ENCODE results near the gene FAHD2B. TPM values are rescaled to one million over a fixed set of nuclear protein-coding genes. Genes with fewer than 3 reads are reported as not detected.
"Not testable (repeated sequence)": the region's sequence is repeated elsewhere in the genome, so short reads cannot be mapped to it uniquely, and the experiment has no call there.

Gene FAHD2B, protein sequence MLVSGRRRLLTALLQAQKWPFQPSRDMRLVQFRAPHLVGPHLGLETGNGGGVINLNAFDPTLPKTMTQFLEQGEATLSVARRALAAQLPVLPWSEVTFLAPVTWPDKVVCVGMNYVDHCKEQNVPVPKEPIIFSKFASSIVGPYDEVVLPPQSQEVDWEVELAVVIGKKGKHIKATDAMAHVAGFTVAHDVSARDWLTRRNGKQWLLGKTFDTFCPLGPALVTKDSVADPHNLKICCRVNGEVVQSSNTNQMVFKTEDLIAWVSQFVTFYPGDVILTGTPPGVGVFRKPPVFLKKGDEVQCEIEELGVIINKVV
- 15.3 and 16.9 TPM in 2 replicates for total RNA-seq (2014; rRNA removed; shearing (Covaris generic))
- 22.1 and 24.3 TPM in 2 replicates for polyA plus RNA-seq (2015; cell fraction: cytosol; rRNA removed)
- polyA plus RNA-seq (2015; cell fraction: nucleus; rRNA removed): 57.0 and 115 TPM in 2 replicates

DNA sequence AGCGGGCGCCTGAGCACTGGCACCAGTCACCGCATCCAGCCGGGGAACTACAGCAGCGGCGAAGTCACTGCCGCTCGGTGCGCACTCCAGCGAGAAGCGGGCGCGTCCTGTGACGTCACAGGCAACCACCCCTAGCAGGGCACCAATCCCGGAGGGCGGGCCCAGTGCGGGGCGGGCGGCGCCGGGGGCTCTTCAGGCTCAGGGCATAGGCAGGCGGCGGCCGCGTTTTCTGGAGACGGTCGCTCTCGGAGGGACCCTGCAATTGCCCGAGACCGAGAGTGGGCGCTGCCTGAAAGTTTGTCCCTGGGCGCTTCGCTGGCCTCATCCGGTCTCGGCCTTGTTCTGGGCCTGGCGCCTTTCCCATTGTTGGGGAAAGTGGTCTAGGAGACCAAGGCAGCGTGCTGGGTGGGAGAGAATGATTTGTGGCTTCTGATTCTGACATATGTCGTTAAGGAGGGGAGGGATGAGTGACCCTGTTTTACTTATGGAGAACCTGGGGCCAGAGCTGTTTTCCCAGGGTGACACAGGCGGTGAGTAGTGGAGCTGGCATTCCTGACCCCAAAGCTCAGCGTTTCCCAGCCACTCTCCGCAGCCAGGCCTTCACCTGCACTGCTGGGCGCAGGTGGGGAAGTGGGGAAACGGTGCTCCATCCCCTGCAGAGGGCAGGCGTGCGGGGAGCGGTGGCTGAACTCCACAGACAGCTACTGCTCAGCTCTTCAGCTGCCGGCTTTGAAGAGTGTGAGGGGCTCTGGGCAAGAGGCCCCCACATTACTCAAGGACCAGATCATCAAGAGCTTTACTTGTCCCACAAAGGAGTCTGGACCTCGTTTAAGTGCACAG lies at the start of gene FAHD2B:
Gene FAHD2B, minus strand, starts transcription at position 111 of the 840 bp plus-strand sequence. CDS start 3,176 bp downstream, outside the sequence.
- in situ Hi-C loops (cut with HindIII; ENCODE audit: low pct_unique_long_range_greater_than_20kb, low sequenced_read_pairs): not testable (repeated sequence)
- peak; percentile 57 for DNase-seq (ENCODE audit: low read depth, low spot score)

- DNase-seq (ENCODE audit: low read depth, low spot score); in situ Hi-C loops (cut with HindIII; ENCODE audit: low pct_unique_long_range_greater_than_20kb, low sequenced_read_pairs): not testable (repeated sequence)
Measured at GRCh38 chr2:97144016-97144415, 49.3 kb upstream of the FAHD2B start.

- in situ Hi-C loops (cut with HindIII; ENCODE audit: low pct_unique_long_range_greater_than_20kb, low sequenced_read_pairs); DNase-seq (ENCODE audit: low read depth, low spot score): not testable (repeated sequence)
Measured at GRCh38 chr2:97129090-97129489, 34.4 kb upstream of the FAHD2B start.

DNA sequence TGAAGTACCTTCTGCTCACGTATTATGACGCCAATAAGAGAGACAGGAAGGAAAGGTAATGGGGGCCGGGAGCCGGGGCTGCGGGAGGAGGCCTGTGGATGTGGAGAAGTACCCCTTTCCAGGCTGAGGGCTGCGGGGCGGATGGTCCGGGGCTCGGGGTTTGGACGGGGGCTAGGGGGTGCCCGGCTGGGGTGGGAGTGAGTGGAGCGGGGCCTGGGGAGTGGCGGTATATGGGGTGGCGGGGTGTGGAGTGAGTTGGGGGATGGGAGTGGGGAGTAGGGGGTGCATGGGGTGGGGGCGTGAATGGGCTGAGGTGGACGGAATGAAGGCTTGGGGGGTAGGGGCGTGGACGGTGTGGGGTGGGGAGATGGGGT lies 19.2 kb upstream of the FAHD2B start:
- DNase-seq (ENCODE audit: low read depth, low spot score); in situ Hi-C loops (cut with HindIII; ENCODE audit: low pct_unique_long_range_greater_than_20kb, low sequenced_read_pairs): not testable (repeated sequence)

DNA sequence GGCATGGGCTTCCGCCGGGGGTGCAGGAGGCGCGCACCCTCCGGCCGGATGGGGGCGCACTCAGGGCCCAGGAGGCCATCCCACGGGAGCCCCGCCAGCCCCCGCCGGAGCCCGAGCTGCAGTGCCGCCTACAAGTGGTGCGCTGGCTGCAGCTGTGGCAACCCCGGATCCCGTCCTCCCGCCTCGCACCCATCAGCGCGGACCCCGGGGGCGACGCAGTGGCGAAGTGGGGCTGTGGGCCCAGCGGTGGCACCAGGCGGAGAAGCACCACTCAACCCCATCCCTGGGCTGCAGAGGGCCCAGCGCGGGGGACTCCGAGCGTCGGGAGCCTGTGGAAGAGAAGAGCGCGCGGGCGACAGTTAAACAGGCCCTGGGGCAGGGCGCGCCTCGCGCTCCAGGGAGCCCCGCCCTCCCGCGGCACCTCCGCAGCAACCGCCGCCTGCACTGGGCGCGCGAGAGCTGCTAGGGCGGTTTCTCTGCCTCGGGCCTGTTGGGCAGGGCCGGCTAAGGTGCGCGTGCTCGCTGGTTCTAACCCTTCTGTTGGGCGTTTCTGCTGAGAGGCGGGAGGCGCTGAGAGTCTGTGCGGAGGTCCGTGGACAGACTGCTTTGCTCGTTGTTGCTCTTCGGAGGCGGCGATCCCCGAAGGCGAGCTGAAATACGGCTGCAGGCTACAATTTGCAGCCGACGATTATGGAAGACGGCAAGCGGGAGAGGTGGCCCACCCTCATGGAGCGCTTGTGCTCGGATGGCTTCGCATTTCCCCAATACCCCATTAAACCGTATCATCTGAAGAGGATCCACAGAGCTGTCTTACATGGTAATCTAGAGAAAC lies 18.6 kb upstream of the FAHD2B start, which contains the start of gene ANKRD36:
Gene ANKRD36, plus strand, starts transcription at position 104 of the 832 bp plus-strand sequence. Its CDS starts 587 bp downstream, at position 691.
- DNase-seq (ENCODE audit: low read depth, low spot score): peak; percentile 64
- in situ Hi-C loops (cut with HindIII; ENCODE audit: low pct_unique_long_range_greater_than_20kb, low sequenced_read_pairs): not testable (repeated sequence)

GRCh38 chr2:97112320-97113049 lies 17.8 kb upstream of the FAHD2B start:
- peak; percentile 57 for DNase-seq (ENCODE audit: low read depth, low spot score)
- in situ Hi-C loops (cut with HindIII; ENCODE audit: low pct_unique_long_range_greater_than_20kb, low sequenced_read_pairs): not testable (repeated sequence)

- in situ Hi-C loops (cut with HindIII; ENCODE audit: low pct_unique_long_range_greater_than_20kb, low sequenced_read_pairs); DNase-seq (ENCODE audit: low read depth, low spot score): not testable (repeated sequence)
Measured at GRCh38 chr2:97111246-97111645, 16.6 kb upstream of the FAHD2B start.

DNA sequence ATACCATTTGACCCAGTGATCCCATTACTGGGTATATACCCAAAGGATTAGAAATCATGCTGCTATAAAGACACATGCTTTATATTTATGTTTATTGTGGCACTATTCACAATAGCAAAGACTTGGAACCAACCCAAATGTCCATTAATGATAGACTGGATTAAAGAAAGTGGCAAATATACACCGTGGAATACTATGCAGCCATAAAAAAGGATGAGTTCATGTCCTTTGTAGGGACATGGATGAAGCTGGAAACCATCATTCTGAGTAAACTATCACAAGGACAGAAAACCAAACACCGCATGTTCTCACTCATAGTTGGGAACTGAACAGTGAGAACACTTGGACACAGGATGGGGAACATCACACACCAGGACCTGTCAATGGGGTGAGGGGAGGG lies 12.2 kb upstream of the FAHD2B start:
- DNase-seq (ENCODE audit: low read depth, low spot score); in situ Hi-C loops (cut with HindIII; ENCODE audit: low pct_unique_long_range_greater_than_20kb, low sequenced_read_pairs): not testable (repeated sequence)

DNA sequence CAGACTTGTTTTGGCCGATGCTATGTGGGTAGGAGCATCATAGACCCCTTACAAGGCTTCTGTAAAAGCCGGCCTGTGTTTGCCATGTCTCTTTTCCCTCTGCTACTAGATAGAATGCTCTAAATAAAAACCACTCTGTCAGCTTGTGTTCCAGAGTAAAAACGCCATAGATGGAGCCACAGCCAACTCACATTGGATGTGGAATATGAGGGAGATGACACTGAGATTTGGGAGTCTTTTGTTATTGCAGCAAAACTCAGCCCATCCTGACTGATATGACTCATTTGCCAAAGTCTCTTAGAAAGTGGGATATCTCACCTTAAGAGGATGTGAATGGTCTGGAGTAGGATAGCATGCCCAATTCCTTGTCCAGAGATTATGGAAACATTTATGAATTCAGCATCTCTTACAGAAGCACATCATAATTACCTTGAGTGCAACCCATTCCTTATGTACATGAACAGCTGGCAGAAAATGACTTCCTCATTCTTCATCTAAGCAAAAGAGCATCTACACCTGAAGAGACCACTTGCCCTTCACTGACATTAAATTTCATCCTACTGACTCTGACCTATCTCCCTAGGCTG lies 4.2 kb upstream of the FAHD2B start:
- in situ Hi-C loops (cut with HindIII; ENCODE audit: low pct_unique_long_range_greater_than_20kb, low sequenced_read_pairs); DNase-seq (ENCODE audit: low read depth, low spot score): not testable (repeated sequence)

GRCh38 chr2:97095661-97096060 lies 979 bp upstream of the FAHD2B start:
- in situ Hi-C loops (cut with HindIII; ENCODE audit: low pct_unique_long_range_greater_than_20kb, low sequenced_read_pairs): no loop called here
- DNase-seq (ENCODE audit: low read depth, low spot score): no peak

DNA sequence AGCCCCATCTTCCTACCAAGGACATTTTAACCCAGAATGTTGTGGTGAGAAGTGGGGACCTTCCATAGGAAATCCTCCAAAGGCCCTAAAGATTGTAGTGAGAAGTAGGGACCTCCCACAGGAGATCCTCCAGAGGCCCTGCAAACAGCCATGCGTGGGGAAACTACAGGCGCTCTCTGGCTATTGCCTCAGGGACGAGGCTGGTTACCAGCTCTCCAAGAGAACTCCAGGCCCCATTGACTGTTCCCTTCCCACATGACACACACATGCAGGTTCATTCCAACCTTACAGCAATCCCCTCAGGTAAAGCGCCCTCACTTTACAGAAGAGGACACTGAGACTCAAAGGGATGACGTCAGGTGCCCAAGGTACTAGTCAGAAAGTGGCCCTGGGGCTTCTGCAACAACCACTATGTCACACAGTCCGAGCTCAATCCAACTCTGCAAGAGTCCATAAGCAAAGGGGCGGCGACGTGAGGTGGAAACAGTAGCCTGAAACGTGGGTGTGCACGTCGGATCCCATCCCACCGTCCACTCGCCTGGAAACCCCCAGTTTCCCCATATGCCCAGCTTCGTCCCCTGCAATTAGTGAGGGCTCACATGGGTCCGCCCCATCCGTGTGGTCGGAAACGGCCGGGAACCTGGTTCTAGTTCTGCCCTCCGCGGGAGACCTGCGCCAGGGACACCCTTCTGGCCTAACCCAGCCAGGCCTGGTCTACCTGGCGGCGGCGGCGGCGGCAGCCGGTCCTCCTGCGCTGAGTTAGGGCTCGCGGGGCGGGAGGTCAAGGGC lies 505 bp downstream of the FAHD2B start:
- DNase-seq (ENCODE audit: low read depth, low spot score); in situ Hi-C loops (cut with HindIII; ENCODE audit: low pct_unique_long_range_greater_than_20kb, low sequenced_read_pairs): not testable (repeated sequence)

DNA sequence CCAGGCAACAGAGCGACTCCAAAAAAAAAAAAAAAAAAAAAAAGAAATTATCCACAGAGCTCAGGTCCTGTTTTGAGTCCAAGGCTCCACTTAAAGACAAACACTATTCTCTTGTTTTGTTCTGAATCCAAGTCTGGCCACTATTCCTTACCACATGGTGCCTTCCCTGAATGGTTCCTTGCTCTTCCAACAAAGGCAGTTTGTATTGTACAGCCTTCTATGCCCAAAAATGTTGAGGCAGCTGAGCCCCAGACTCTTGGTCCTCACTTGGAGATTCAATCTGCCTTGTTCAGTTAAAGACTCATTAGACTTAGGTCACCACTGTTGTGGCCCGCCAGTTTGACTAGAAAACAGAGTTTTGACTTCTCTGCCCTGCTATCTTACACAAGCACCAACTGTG lies 1.7 kb downstream of the FAHD2B start:
- peak; percentile 74 for DNase-seq (ENCODE audit: low read depth, low spot score)
- in situ Hi-C loops (cut with HindIII; ENCODE audit: low pct_unique_long_range_greater_than_20kb, low sequenced_read_pairs): not testable (repeated sequence)

- in situ Hi-C loops (cut with HindIII; ENCODE audit: low pct_unique_long_range_greater_than_20kb, low sequenced_read_pairs); DNase-seq (ENCODE audit: low read depth, low spot score): not testable (repeated sequence)
Measured at GRCh38 chr2:97088706-97089105, 6.0 kb downstream of the FAHD2B start.

DNA sequence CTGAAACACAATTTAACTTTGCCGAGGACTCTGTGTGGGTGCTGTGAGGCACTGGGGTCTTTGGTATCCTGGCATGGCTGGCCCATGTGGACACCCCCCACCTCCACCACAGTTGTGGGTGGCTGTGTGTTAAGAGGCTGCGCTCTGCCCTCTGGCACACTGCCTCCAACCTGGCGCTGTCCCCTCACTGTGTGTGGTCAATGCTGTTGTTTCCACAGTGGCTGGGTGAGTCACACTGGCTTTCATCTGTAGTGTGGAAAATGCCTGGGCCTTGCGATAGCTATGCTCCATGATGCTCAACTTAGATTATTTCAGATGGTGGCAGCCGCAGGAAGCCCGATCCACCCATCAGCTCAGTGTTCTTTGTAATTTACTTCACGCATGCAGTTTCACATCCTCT lies 9.6 kb downstream of the FAHD2B start:
- DNase-seq (ENCODE audit: low read depth, low spot score); in situ Hi-C loops (cut with HindIII; ENCODE audit: low pct_unique_long_range_greater_than_20kb, low sequenced_read_pairs): not testable (repeated sequence)

GRCh38 chr2:97083516-97083915 lies 11.2 kb downstream of the FAHD2B start:
- in situ Hi-C loops (cut with HindIII; ENCODE audit: low pct_unique_long_range_greater_than_20kb, low sequenced_read_pairs): not testable (repeated sequence)

DNA sequence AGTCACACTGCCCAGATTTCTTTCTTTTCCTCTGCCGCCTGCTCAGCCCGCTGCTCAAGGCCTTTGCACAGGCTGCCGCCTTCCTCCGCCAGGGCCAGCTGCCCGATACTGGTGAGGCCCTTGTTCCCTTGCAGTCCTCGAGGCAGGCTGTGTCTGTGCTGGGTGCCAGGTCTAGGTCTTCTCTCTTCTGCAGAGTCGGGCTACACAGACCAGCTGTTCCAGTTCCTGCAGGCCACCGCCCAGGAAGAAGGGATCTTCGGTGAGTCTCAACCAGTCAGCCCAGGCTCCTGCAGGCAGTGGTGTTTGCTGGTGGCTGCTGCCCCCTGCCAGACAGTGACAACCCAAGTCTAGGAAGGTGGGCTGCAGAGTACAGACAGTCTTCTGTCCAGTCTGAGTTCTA lies 12.5 kb downstream of the FAHD2B start:
- DNase-seq (ENCODE audit: low read depth, low spot score): peak; percentile 2

More at GRCh38 chr2:97083516-97083915, 11.2 kb downstream of the FAHD2B start:
- DNase-seq (ENCODE audit: low read depth, low spot score): not testable (repeated sequence)

More for the DNA sequence above, 12.5 kb downstream of the FAHD2B start:
- in situ Hi-C loops (cut with HindIII; ENCODE audit: low pct_unique_long_range_greater_than_20kb, low sequenced_read_pairs): not testable (repeated sequence)

Data from SK-MEL-5 (cell line).